Erythroblast (primary cell): ENCODE results near the gene PACS2.
A peak's percentile ranks its signal among the peaks of the same experiment; 100 is the strongest.
"Not testable (repeated sequence)": the region's sequence is repeated elsewhere in the genome, so short reads cannot be mapped to it uniquely, and the experiment has no call there.

Experiments
- DNase-seq, 2 experiments: peaks; one replicate each; lab custom pipeline; 2025; lab: John Stamatoyannopoulos, UW
- GATA1 ChIP-seq: IDR thresholded peaks from 2 replicates; pipeline ENCODE4 v1.6.1; 2011; ENCODE audit warnings: low read depth, mild to moderate bottlenecking, control low read depth, low read length, moderate library complexity
- POLR2A ChIP-seq: IDR thresholded peaks from 2 replicates; pipeline ENCODE4 v1.6.1; 2011; ENCODE audit warnings: mild to moderate bottlenecking, low read length

The PACS2 gene

GRCh38 chr14:105314287-105315200 lies at the start of gene PACS2:
Gene PACS2 (plus strand): TSS chr14:105314748. CDS start chr14:105314919, 171 bp downstream.
- DNase-seq = peak; percentile 91 to 95

GRCh38 chr14:105267820-105268548 lies 46.6 kb upstream of the PACS2 start:
- no peak for DNase-seq
- no peak for TF ChIP-seq POLR2A
- TF ChIP-seq GATA1 = no peak

More at GRCh38 chr14:105314287-105315200, at the start of gene PACS2:
- TF ChIP-seq GATA1 (no peak), POLR2A (no peak)

GRCh38 chr14:105268736-105269354 lies 45.7 kb upstream of the PACS2 start:
- TF ChIP-seq POLR2A (no peak), GATA1 (no peak)
- DNase-seq = no peak

- no peak for DNase-seq
- TF ChIP-seq POLR2A (no peak), GATA1 (no peak)
Observed at GRCh38 chr14:105269405-105269804, 45.1 kb upstream of the PACS2 start.

- no peak for DNase-seq
- TF ChIP-seq GATA1 (no peak), POLR2A (no peak)
Observed at GRCh38 chr14:105271224-105271890, 43.2 kb upstream of the PACS2 start.

GRCh38 chr14:105272623-105273022 lies 41.9 kb upstream of the PACS2 start:
- no peak for DNase-seq
- TF ChIP-seq POLR2A (no peak), GATA1 (no peak)

- TF ChIP-seq POLR2A = no peak
- TF ChIP-seq GATA1 = no peak
- no peak for DNase-seq
Observed at GRCh38 chr14:105273062-105273461, 41.5 kb upstream of the PACS2 start.

GRCh38 chr14:105274637-105275036 lies 39.9 kb upstream of the PACS2 start:
- no peak for DNase-seq
- TF ChIP-seq GATA1 = no peak
- no peak for TF ChIP-seq POLR2A

DNA sequence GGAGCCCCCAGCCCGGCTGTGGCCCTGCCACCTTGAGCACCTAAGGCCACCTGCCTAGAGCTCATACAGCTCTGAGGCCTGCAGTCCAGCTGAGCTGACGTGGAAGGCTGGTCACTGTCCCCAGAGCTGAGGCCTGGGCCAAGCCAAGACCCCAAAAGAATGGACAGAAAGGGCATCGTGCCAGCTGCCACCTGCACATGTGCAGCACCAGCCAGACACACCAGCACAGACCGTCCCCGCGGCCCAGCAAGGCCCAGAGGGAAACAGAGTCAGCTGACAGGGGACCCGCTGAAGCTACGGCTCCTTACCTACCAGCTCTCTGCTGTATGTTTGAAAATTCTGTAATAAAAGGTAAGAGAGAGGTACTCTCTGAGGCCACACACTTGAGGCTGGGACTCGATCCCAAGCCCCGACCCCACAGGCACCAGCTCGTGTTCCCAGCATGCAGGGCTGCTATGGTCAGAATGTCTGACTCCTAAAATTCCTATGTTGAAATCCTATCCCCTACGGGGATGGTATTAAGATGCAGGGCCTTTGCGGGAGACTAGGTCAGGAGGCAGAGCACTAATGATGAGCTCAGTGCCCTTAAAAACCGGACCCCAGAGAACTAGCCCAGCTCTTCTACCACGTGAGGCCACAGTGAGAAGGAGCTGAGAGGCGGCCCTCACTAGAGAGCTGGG lies 39.1 kb upstream of the PACS2 start:
- DNase-seq = no peak
- TF ChIP-seq GATA1 (no peak), POLR2A (no peak)

DNA sequence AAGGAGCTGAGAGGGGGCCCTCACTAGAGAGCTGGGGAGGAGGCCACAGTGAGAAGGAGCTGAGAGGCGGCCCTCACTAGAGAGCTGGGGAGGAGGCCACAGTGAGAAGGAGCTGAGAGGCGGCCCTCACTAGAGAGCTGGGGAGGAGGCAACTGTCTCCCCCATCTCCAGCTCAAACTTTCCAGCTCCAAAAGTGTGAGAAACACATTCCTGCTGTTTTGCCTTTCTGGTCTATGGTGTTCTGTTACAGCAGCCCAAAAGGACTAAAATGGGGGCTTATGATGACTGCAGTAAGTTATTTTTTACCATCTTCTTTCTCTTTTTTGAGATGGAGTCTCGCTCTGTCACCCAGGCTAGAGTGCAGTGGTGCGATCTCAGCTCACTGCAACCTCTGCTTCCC lies 37.1 kb upstream of the PACS2 start:
- not testable (repeated sequence) for DNase-seq

DNA sequence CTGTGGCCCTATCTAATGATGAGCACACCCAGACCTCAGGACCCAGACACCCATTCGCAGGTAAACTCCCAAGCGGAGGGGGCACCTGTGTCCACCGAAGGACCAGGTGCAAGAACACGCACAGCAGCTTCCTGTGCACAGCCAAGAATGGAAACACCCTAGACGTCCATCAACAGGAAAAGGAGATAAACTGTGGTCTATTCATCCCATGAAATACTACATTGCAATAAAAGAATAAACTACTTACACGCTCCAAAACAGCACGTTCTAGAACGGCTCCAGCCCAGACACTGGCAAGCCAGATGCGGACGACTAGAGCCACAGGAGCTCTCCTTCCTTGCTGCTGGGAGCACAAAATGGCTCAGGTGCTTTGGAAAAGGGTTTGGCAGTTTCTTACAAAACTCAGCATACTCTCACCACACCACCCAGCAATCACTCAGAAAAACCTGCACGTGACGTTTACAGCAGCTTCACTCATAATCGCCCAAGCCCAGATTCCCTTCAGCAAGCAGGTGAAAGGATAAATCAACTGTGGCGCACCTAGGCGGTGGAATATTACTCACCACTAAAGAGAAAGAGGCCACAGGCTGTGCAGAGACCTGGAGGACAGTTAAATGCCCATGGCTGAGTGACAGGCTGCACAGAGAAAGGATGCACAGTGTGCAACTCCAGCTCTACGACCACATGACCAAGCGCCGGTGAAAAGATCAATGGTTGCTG lies 34.7 kb upstream of the PACS2 start:
- DNase-seq = no peak
- TF ChIP-seq POLR2A = no peak
- no peak for TF ChIP-seq GATA1

- no peak for DNase-seq
- TF ChIP-seq POLR2A (no peak), GATA1 (no peak)
Observed at GRCh38 chr14:105280525-105280924, 34.0 kb upstream of the PACS2 start.
